ENCODE data around the gene LPA.
A peak's percentile ranks its signal among the peaks of the same experiment; 100 is the strongest.

GRCh38 chr6:160519603-160520042, 144.5 kb downstream of the LPA start:
- TF ChIP-seq CTCF (IDR thresholded peaks at IDR 0.05), result peak; percentile 87 to 89
- no peak for TF ChIP-seq POLR2A (IDR thresholded peaks at IDR 0.05)
- no peak for TF ChIP-seq POLR2AphosphoS5 (IDR thresholded peaks at IDR 0.05)
- TF ChIP-seq EP300 (IDR thresholded peaks at IDR 0.05), result no peak

All from suprapubic skin (tissue), 4 donors.